ENCODE data around the gene PDLIM7. TPM values are rescaled to one million over a fixed set of nuclear protein-coding genes. Genes with fewer than 3 reads are reported as not detected.

The PDLIM7 gene
- polyA plus RNA-seq, 1 of the 3 experiments (the other 2 are of a cell fraction): 206 TPM

- WGBS (ENCODE audit: low lambda C conversion rate): 97% methylated on average over 41 of the region's 54 CpGs
- no peak overlapping the region; a peak in 1 of 4 replicates for H3K27ac ChIP-seq (ENCODE audit: low read depth in 2 of 2, low read length in 1 of 2)
Observed at GRCh38 chr5:177491983-177492746, 5.2 kb downstream of the PDLIM7 start.

GRCh38 chr5:177491429-177491945 is 5.9 kb downstream of the PDLIM7 start:
- POLR2A ChIA-PET: no interaction called here
- H3K36me3 ChIP-seq (replicated peaks in 1 of 2; ENCODE audit: control insufficient read depth in 1 of 2, insufficient read depth in 2 of 2, low read length in 1 of 2): peaks cover 51 to 56% of the 10 kb centered on the region in 2 experiments
- peak; percentile 91 for DNase-seq

More at GRCh38 chr5:177491983-177492746, 5.2 kb downstream of the PDLIM7 start:
- no peaks in the 10 kb centered on the region for H3K9me3 ChIP-seq
- peaks cover 31% of the 10 kb centered on the region for H3F3A ChIP-seq (replicated peaks; ENCODE audit: insufficient read depth)
- POLR2A ChIA-PET: interaction anchor here (5.9 to 6.7 kb wide), 2 partner anchors 14 to 21 kb away, joined by 39 to 43 read pairs; no protein-coding TSS in a partner anchor
- no peaks in the 10 kb centered on the region for H3K9me2 ChIP-seq
- DNase-seq: no peak
- TF ChIP-seq, protein P1, sequence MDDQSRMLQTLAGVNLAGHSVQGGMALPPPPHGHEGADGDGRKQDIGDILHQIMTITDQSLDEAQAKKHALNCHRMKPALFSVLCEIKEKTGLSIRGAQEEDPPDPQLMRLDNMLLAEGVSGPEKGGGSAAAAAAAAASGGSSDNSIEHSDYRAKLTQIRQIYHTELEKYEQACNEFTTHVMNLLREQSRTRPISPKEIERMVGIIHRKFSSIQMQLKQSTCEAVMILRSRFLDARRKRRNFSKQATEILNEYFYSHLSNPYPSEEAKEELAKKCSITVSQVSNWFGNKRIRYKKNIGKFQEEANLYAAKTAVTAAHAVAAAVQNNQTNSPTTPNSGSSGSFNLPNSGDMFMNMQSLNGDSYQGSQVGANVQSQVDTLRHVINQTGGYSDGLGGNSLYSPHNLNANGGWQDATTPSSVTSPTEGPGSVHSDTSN (IDR thresholded peaks at IDR 0.05): no peak
- TF ChIP-seq SMC3 (IDR thresholded peaks at IDR 0.05; ENCODE audit: low read depth, low read length): no peak
- TF ChIP-seq EP300 (IDR thresholded peaks at IDR 0.05; ENCODE audit: borderline replicate concordance in 1 of 2, low read depth in 1 of 2, low read length in 1 of 2): no peak
- TF ChIP-seq GABPA (IDR thresholded peaks at IDR 0.05; ENCODE audit: low read depth): no peak
- TF ChIP-seq MXI1 (IDR thresholded peaks at IDR 0.05; ENCODE audit: low read depth, low read length): no peak
- no peak for TF ChIP-seq MEF2A (IDR thresholded peaks at IDR 0.05; ENCODE audit: borderline replicate concordance, low read depth)
- no peak for TF ChIP-seq USF1 (IDR thresholded peaks at IDR 0.05; ENCODE audit: borderline replicate concordance, low read depth)
- TF ChIP-seq POLR2AphosphoS5 (IDR thresholded peaks at IDR 0.05; ENCODE audit: low read depth, low read length): no peak
- no peak for TF ChIP-seq RFX5 (IDR thresholded peaks at IDR 0.05; ENCODE audit: low read length)
- TF ChIP-seq NRF1 (IDR thresholded peaks at IDR 0.05; ENCODE audit: low read depth, low read length): no peak
- TF ChIP-seq, protein P2, sequence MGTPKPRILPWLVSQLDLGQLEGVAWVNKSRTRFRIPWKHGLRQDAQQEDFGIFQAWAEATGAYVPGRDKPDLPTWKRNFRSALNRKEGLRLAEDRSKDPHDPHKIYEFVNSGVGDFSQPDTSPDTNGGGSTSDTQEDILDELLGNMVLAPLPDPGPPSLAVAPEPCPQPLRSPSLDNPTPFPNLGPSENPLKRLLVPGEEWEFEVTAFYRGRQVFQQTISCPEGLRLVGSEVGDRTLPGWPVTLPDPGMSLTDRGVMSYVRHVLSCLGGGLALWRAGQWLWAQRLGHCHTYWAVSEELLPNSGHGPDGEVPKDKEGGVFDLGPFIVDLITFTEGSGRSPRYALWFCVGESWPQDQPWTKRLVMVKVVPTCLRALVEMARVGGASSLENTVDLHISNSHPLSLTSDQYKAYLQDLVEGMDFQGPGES (IDR thresholded peaks at IDR 0.05; ENCODE audit: low read depth, low read length): no peak
- TF ChIP-seq FOXJ3 (CRISPR knock-in tag; IDR thresholded peaks at IDR 0.05): no peak
- TF ChIP-seq EZH2phosphoT487 (IDR thresholded peaks at IDR 0.05; ENCODE audit: borderline replicate concordance, low read depth): no peak
- H3K9ac ChIP-seq: no peak overlapping the region
- H3K27me3 ChIP-seq (ENCODE audit: insufficient read depth): no peaks in the 10 kb centered on the region
- H3K4me1 ChIP-seq (ENCODE audit: control insufficient read depth in 1 of 2, insufficient read depth in 2 of 2, low read depth in 1 of 2, low read length in 1 of 2): peaks cover 33 to 40% of the 10 kb centered on the region in 2 experiments; a peak in 3 of 4 replicates
- H4K20me1 ChIP-seq (ENCODE audit: insufficient read depth): peaks cover 85% of the 10 kb centered on the region
- CTCF ChIA-PET: interaction anchor here (0.9 to 15.9 kb wide), 9 partner anchors 9 to 104 kb away, joined by 3 to 228 read pairs (median 4); partner anchors contain the start of genes DBN1 and PRR7
- H2AFZ ChIP-seq (ENCODE audit: low read depth): no peak overlapping the region
- H3K79me2 ChIP-seq (ENCODE audit: insufficient read depth): peaks cover 69% of the 10 kb centered on the region
- peaks cover 44 to 55% of the 10 kb centered on the region in 2 experiments for H3K36me3 ChIP-seq (replicated peaks in 1 of 2; ENCODE audit: control insufficient read depth in 1 of 2, insufficient read depth in 2 of 2, low read length in 1 of 2)
- H3K4me3 ChIP-seq (ENCODE audit: low read depth in 2 of 2, low read length in 1 of 2): no peak overlapping the region
- H3K4me2 ChIP-seq: no peak overlapping the region

More at GRCh38 chr5:177491429-177491945, 5.9 kb downstream of the PDLIM7 start:
- no peak for TF ChIP-seq TAF1 (IDR thresholded peaks at IDR 0.05; ENCODE audit: borderline replicate concordance, low read depth, low read length)
- TF ChIP-seq, protein P3, sequence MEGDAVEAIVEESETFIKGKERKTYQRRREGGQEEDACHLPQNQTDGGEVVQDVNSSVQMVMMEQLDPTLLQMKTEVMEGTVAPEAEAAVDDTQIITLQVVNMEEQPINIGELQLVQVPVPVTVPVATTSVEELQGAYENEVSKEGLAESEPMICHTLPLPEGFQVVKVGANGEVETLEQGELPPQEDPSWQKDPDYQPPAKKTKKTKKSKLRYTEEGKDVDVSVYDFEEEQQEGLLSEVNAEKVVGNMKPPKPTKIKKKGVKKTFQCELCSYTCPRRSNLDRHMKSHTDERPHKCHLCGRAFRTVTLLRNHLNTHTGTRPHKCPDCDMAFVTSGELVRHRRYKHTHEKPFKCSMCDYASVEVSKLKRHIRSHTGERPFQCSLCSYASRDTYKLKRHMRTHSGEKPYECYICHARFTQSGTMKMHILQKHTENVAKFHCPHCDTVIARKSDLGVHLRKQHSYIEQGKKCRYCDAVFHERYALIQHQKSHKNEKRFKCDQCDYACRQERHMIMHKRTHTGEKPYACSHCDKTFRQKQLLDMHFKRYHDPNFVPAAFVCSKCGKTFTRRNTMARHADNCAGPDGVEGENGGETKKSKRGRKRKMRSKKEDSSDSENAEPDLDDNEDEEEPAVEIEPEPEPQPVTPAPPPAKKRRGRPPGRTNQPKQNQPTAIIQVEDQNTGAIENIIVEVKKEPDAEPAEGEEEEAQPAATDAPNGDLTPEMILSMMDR (IDR thresholded peaks at IDR 0.05): peak; percentile 64
- TF ChIP-seq POLR2AphosphoS5 (IDR thresholded peaks at IDR 0.05; ENCODE audit: low read depth, low read length): no peak
- no peak for TF ChIP-seq JUND (IDR thresholded peaks at IDR 0.05)
- no peak for TF ChIP-seq GATA2 (CRISPR knock-in tag; IDR thresholded peaks at IDR 0.05)
- TF ChIP-seq ELF1 (IDR thresholded peaks at IDR 0.05): no peak
- TF ChIP-seq NFIC (IDR thresholded peaks at IDR 0.05; ENCODE audit: borderline replicate concordance): no peak
- TF ChIP-seq MEF2A (IDR thresholded peaks at IDR 0.05; ENCODE audit: borderline replicate concordance, low read depth): no peak
- no peak for TF ChIP-seq SIN3A (IDR thresholded peaks at IDR 0.05; ENCODE audit: borderline replicate concordance, low read depth, low read length)
- WGBS (ENCODE audit: low lambda C conversion rate): 69% methylated on average over 4 of the region's 43 CpGs
- Histone ChIP-seq H3K4me1 (ENCODE audit: control insufficient read depth in 1 of 2, insufficient read depth in 2 of 2, low read depth in 1 of 2, low read length in 1 of 2) (peaks cover 33 to 39% of the 10 kb centered on the region in 2 experiments; a peak in 3 of 4 replicates), H3K79me2 (ENCODE audit: insufficient read depth) (peaks cover 65% of the 10 kb centered on the region), H3K4me3 (ENCODE audit: low read depth in 2 of 2, low read length in 1 of 2) (peak overlapping the region in 1 of 2 experiments; percentile 56; a peak in 1 of 4 replicates), H3K27me3 (ENCODE audit: insufficient read depth) (no peaks in the 10 kb centered on the region), H4K20me1 (ENCODE audit: insufficient read depth) (peaks cover 88% of the 10 kb centered on the region), H3K9ac (no peak overlapping the region), H3F3A (replicated peaks; ENCODE audit: insufficient read depth) (peaks cover 33% of the 10 kb centered on the region), H3K9me3 (no peaks in the 10 kb centered on the region), H3K27ac (ENCODE audit: low read depth in 2 of 2, low read length in 1 of 2) (0 out of 4 replicates have a peak overlapping the region, but pooled peaks of 1 of the 2 experiments have one; percentile 15), H3K9me2 (no peaks in the 10 kb centered on the region), H2AFZ (ENCODE audit: low read depth) (no peak overlapping the region), H3K4me2 (no peak overlapping the region)
- CTCF ChIA-PET: interaction anchor here (1.0 to 8.4 kb wide), 4 partner anchors 9 to 101 kb away, joined by 3 to 201 read pairs (median 8); partner anchors contain the start of gene DBN1
